Left ventricle myocardium inferior (tissue), 1 donor: ENCODE results near the gene TUBB6. TPM values are rescaled to one million over a fixed set of nuclear protein-coding genes. Genes with fewer than 3 reads are reported as not detected.
A peak's percentile ranks its signal among the peaks of the same experiment; 100 is the strongest.

Source experiments
- DNase-seq: peaks from one replicate; pipeline ENCODE4 v3.0.0-alpha.2; 2020
- H3K27ac ChIP-seq: fragments of 200-600 bp; replicated peaks from 2 replicates; pipeline ENCODE4 v1.8.0; 2021
- H3K27me3 ChIP-seq: fragments of 200-600 bp; 2 replicates; pipeline ENCODE4 v1.8.0; 2021; ENCODE audit warnings: low read depth
- H3K36me3 ChIP-seq: fragments of 200-600 bp; 2 replicates; pipeline ENCODE4 v1.8.0; 2021
- H3K4me1 ChIP-seq: fragments of 200-600 bp; 2 replicates; pipeline ENCODE4 v1.8.0; 2021
- H3K4me3 ChIP-seq: fragments of 200-600 bp; 2 replicates; pipeline ENCODE4 v1.8.0; 2021; ENCODE audit warnings: mild to moderate bottlenecking, moderate library complexity
- H3K9me3 ChIP-seq: fragments of 200-600 bp; replicated peaks from 2 replicates; pipeline ENCODE4 v1.8.0; 2021
- intact Hi-C: fragments of 100-400 bp; cut with micrococcal nuclease; formaldehyde crosslinking; loops from one replicate; pipeline ENCODE4 v1.11.0; 2022
- total RNA-seq: library from RNA; stranded (reverse); fragmentation: NEBNext Ultra II Directional; extraction: Animal tissue kit (Norgen Biotek cat#: 25700); gene quantifications from one replicate; pipeline ENCODE4 v1.2.1, GENCODE V29; 2021
- TF ChIP-seq, protein P1 (sequence below): fragments of 200-600 bp; IDR thresholded peaks from 2 replicates; pipeline ENCODE4 v1.8.0; 2021; ENCODE audit warnings: antibody characterized with exemption, mild to moderate bottlenecking, borderline replicate concordance
- donor health status: DM: no; HTN: yes; CAD: no; lungs with severe emphysema.

The TUBB6 gene
- total RNA-seq, 1 donor from 2014 or later, result 81.5 TPM

DNA sequence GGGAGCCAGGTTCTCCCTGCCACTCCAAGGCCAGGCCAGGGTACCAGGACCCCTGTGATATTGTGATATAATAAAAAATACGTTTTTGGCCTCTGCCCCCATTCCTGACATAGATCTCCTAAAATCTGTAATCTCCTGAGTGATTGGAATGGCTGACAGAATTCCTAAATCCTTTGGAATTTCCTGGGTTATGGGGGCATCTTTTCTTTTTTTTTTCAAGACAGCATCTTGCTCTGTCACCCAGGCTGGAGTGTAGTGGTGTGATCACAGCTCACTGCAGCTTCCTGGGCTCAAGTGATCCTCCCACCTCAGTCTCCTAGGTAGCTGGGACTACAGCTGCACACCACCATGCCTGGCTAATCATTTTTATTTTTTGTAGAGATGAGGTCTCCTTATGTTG is 26.2 kb upstream of the TUBB6 start:
- no peak for DNase-seq
- Histone ChIP-seq H3K27me3 (no peaks in the 10 kb centered on the region), H3K9me3 (no peaks in the 10 kb centered on the region), H3K4me3 (no peak overlapping the region), H3K36me3 (no peaks in the 10 kb centered on the region), H3K27ac (no peak overlapping the region), H3K4me1 (peaks cover 39% of the 10 kb centered on the region)
- TF ChIP-seq, protein P1, sequence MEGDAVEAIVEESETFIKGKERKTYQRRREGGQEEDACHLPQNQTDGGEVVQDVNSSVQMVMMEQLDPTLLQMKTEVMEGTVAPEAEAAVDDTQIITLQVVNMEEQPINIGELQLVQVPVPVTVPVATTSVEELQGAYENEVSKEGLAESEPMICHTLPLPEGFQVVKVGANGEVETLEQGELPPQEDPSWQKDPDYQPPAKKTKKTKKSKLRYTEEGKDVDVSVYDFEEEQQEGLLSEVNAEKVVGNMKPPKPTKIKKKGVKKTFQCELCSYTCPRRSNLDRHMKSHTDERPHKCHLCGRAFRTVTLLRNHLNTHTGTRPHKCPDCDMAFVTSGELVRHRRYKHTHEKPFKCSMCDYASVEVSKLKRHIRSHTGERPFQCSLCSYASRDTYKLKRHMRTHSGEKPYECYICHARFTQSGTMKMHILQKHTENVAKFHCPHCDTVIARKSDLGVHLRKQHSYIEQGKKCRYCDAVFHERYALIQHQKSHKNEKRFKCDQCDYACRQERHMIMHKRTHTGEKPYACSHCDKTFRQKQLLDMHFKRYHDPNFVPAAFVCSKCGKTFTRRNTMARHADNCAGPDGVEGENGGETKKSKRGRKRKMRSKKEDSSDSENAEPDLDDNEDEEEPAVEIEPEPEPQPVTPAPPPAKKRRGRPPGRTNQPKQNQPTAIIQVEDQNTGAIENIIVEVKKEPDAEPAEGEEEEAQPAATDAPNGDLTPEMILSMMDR, result no peak
- intact Hi-C loops, result no loop called here

DNA sequence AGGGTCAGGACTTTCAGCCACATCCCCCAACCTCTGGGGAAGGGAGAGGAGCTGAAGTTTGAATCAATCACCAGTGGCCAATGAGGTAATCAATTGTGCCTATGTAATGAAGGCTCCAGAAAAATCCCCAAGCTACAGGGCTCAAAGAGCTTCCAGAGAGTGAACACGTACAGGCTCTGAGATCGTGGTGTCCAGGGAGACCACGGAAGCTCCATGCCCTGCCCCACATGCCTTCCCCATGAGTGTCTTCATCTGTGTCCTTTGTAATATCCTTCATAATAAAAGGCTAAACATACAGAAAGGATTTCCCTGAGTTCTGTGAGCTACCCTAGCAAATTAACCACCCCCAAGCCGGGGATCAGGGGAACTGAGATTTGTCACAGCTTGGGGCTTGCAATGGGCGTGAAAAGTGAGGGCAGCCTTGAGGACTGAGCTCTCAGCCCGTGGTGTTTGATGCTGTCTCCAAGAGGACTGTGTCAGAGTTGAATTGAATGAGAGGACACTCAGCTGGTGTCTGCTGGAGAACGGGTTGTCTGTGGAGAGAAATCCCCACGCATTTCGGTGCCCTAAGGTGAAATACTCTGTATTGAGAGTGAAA is 25.5 kb upstream of the TUBB6 start:
- intact Hi-C loops, result no loop called here
- Histone ChIP-seq H3K4me3 (no peak overlapping the region), H3K9me3 (no peaks in the 10 kb centered on the region), H3K36me3 (no peaks in the 10 kb centered on the region), H3K27me3 (no peaks in the 10 kb centered on the region), H3K4me1 (peaks cover 44% of the 10 kb centered on the region), H3K27ac (no peak overlapping the region)
- DNase-seq, result no peak
- TF ChIP-seq, protein P1, result no peak

DNA sequence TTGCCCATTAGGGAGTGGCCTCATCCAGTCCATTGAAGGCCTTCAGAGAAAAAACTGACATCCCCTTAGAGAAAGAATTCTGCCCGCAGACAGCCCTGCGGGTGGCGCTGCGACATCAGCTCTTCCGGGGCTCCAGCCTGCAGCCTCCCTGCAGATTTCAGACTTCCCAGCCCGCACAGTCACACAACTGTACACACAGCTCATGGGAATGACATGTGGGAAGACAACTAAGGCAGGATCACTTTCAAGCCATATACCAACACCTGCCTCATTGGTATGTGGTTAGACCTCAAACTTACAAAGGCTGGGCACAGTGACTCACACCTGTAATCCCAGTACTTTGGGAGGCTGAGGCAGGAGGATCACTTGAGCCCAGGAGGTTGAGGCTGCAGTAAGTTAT is 24.8 kb upstream of the TUBB6 start:
- no peak for DNase-seq
- Histone ChIP-seq H3K27ac (no peak overlapping the region), H3K4me1 (peaks cover 44% of the 10 kb centered on the region), H3K36me3 (no peaks in the 10 kb centered on the region), H3K4me3 (no peak overlapping the region), H3K27me3 (no peaks in the 10 kb centered on the region), H3K9me3 (no peaks in the 10 kb centered on the region)
- intact Hi-C loops, result no loop called here
- TF ChIP-seq, protein P1, result no peak

DNA sequence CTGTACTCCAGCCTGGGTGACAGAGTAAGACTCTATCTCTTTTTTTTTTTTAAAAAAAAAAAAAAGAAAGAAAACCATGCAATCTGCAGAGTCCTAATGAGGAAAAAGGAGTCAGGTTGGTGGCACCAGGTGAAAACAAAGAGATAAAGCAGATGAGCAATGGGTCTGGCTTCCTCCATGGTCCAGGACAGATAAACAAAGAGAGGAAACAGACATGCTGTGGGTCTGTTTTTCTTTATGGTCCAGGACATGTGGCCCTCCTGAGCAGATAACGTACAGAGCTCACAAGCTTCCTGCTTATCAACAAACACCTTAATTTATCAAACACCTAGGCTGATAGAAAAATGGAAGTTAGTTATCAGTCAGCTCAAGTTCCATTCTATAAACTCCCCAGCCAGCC is 24.4 kb upstream of the TUBB6 start:
- no peak overlapping the region for H3K4me3 ChIP-seq
- DNase-seq, result no peak
- intact Hi-C loops, result no loop called here
- peaks cover 44% of the 10 kb centered on the region for H3K4me1 ChIP-seq
- H3K27me3 ChIP-seq, result no peaks in the 10 kb centered on the region
- no peaks in the 10 kb centered on the region for H3K9me3 ChIP-seq
- TF ChIP-seq, protein P1, result no peak
- H3K36me3 ChIP-seq, result no peaks in the 10 kb centered on the region
- H3K27ac ChIP-seq, result peak overlapping the region; percentile 27

GRCh38 chr18:12287131-12287681 is 20.8 kb upstream of the TUBB6 start:
- TF ChIP-seq, protein P1, result no peak
- Histone ChIP-seq H3K4me1 (peaks cover 29% of the 10 kb centered on the region), H3K27me3 (peaks cover 12% of the 10 kb centered on the region), H3K9me3 (no peaks in the 10 kb centered on the region), H3K4me3 (peak overlapping the region; percentile 65), H3K36me3 (no peaks in the 10 kb centered on the region), H3K27ac (peak overlapping the region; percentile 75)
- no peak for DNase-seq
- intact Hi-C loops, result no loop called here
